Activated CD4-positive, alpha-beta T cell treated with anti-CD3 and anti-CD28 coated beads, Interleukin-2, amount 50 U/mL, for 24 hours (primary cell): ENCODE measurements around the gene RAPGEF2.

Source experiments
- DNase-seq, 2 donors: peaks; one replicate each; pipeline ENCODE4 v3.0.0-alpha.2; 2020; ENCODE audit warnings: low read depth in 1 of 2, low spot score in 1 of 2

Gene RAPGEF2

DNA sequence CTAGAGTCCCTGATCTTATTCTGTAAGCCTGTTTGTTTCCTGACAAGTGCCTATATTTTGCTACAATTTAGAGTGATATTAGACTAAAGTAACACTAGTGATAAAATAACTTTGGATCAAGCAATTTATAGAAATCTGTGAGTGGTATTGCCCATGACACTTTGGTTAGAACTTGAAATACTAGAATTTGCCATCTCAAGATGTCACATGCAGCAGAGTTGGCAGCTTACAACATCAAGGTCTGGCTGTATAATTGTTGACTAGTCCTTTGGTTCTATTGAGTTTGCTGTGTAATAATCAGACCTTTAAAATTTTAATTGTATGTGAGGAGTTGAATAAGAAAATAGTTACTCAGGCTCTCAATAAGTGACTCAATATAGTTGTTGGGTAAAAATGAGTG lies 167.1 kb downstream of the RAPGEF2 start:
- no peak for DNase-seq

- DNase-seq, result no peak
Measured at GRCh38 chr4:159271856-159272255, 169.0 kb downstream of the RAPGEF2 start.

GRCh38 chr4:159272273-159273140 lies 169.6 kb downstream of the RAPGEF2 start:
- DNase-seq, result no peak

- no peak for DNase-seq
Measured at GRCh38 chr4:159273141-159273438, 170.2 kb downstream of the RAPGEF2 start.

DNA sequence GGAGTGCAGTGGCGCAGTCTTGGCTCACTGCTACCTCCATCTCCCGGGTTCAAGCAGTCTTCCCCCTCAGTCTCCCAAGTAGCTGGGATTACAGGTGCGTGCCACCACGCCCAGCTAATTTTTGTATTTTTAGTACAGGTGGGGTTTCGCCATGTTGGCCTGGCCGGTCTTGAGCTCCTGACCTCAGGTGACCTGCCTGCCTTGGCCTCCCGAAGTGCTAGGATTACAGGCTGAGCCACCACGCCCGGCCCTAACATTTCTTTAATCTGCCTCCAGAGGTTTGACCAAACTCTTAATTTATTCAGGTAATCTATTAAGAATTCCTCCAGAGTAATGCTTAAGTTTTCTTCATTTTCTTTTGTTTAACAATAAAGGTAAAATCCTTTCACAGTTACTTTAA lies 171.0 kb downstream of the RAPGEF2 start:
- no peak for DNase-seq

GRCh38 chr4:159278399-159278798 lies 175.5 kb downstream of the RAPGEF2 start:
- no peak for DNase-seq

DNA sequence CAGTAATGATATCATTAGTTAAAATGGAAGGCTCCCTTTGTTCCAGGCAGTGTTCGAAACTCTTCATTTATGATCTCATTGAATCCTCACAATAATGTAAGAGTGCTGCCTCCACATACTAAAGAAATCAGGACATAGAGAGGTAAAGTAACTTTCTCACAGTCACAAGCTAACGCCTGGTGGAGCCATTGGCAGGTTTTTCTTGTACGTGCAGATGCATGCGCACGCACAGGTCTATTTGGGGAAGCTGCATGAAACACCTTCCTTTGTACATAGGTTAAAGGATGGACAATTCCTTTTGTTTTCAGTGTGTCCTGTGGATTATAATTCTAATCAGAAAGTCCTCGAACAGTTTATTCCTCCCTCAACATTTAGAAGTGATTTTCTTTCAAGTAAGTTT lies 176.2 kb downstream of the RAPGEF2 start:
- no peak for DNase-seq

- no peak for DNase-seq
Measured at GRCh38 chr4:159280442-159281172, 177.7 kb downstream of the RAPGEF2 start.

GRCh38 chr4:159281771-159282170 lies 178.9 kb downstream of the RAPGEF2 start:
- DNase-seq, result no peak

- DNase-seq, result no peak
Measured at GRCh38 chr4:159282329-159282728, 179.4 kb downstream of the RAPGEF2 start.

- no peak for DNase-seq
Measured at GRCh38 chr4:159282944-159283343, 180.1 kb downstream of the RAPGEF2 start.

DNA sequence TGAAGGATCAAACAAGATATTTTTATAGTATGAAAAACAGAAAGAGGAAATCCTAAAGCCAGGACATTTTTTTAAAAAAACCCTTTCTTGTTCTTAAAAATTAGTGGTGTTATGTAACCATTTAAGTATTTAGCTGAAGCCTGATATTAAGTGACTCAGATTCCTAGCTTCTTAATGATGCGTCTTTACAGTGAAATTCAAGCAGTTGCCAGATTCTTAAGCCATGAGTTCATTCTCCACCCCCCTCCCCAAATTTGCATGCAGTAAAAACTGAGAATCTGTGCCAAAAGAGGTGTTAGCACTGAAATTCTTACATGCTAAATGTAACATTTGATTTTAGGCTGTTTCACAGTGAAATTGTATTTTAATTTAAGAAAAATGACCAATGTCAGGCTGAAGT lies 180.8 kb downstream of the RAPGEF2 start:
- no peak for DNase-seq

- DNase-seq, result no peak
Measured at GRCh38 chr4:159284113-159284512, 181.2 kb downstream of the RAPGEF2 start.

GRCh38 chr4:159284733-159285132 lies 181.9 kb downstream of the RAPGEF2 start:
- DNase-seq, result no peak

DNA sequence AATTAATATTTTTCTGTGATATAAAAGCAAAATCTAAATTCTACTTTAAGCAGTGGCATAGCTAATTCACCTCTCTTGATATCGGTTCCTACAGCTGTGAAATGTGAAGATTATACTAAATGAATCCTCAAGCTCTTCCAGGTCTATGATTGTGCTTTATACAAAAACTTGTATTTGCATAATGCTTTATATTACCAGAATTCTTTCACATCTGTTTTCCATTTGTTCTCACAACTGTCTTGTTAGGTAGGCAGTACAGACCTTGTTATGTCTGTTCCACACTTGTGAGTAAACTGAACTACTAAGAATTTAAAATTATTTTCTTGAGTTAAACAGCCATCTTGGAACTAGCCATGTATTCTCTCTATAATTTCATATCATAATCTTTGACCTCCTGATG lies 184.9 kb downstream of the RAPGEF2 start:
- no peak for DNase-seq

GRCh38 chr4:159289682-159290081 lies 186.8 kb downstream of the RAPGEF2 start:
- DNase-seq, result no peak

- no peak for DNase-seq
Measured at GRCh38 chr4:159290321-159291030, 187.6 kb downstream of the RAPGEF2 start.

- DNase-seq, result no peak
Measured at GRCh38 chr4:159291176-159291575, 188.3 kb downstream of the RAPGEF2 start.

DNA sequence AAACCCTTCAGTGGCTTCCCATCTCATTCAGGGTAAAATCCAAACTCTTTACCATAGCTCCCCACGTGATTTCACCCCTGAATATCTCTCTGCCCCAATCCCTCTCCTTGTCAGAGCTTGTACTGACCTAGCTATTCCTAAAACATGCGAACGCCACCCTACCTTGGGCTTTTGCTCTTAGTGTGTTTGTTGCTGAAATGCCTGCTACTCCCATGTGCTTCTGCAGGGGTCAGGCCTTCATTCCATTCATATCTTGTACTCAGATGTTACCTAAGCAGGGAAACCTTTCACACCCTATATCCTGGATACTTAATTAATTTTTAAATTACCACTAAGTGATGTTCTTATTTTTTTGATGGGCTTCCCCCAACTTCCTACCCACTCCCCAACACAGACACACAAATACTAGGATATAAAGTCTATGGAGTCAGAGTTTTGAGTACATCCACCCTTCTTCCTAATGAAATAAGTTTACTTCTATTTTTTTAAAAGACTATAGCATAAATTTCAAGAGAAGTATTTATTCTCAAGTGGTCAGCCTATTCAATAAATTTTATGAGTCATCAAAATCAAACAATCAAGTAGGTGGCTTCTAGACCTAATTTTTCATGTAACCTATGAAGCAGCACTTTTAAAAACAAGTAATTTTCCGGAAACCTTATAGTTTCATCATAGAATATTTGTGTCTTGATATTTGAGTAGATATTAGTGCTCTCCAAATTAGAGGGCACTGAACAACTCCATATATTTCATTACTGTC lies 189.4 kb downstream of the RAPGEF2 start:
- DNase-seq, result no peak

GRCh38 chr4:159293811-159294515 lies 191.1 kb downstream of the RAPGEF2 start:
- DNase-seq, result no peak

DNA sequence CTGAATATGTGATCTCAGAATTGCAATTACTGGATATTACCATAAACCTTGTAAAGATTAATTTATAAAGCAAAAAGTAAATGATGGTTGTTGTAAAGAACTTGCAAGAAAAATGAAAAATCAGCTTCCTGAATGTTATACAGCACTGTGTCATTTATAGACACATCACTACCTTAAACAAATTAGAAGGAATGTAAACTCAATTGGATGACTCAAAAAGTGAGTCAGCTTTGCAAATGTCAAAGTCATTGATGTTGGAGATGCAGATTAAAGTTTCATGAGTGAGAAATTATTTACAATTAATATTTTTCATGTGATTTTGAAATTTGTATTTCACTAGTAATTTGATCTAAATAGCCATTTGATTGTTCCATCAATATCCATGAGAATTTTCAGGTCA lies 193.2 kb downstream of the RAPGEF2 start:
- no peak for DNase-seq
